ENCODE results near the gene ADCY9. TPM values are rescaled to one million over a fixed set of nuclear protein-coding genes. Genes with fewer than 3 reads are reported as not detected.

ADCY9 gene
- total RNA-seq, 1 experiment from 2014 or later = 7.1 TPM

DNA sequence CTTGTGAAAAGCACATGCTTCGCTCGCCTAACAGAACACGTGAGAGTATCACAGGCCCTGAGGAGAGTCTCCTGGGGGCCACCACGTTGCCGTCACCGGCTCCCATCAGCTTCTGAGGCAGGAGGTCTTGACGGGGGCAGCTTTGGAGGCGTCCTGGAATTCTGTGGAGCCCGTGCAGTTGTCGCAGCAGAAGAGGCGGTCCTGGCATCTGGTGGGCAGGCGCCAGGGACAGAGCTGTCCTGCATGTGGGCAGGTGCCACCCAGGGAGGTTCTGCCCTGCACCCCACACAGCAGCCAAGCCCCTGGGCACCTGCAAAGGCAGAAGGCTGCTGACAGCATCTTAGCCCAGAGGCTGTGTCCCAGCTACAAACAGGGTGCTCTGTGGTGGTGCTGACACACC is 136.7 kb downstream of the ADCY9 start:
- no peaks in the 10 kb centered on the region for H3K27me3 Mint-ChIP-seq (ENCODE audit: unreplicated experiment)
- no peak overlapping the region for H3K4me3 Mint-ChIP-seq (ENCODE audit: low read depth, unreplicated experiment)
- no peak for DNase-seq
- H3K36me3 Mint-ChIP-seq (ENCODE audit: insufficient read depth, unreplicated experiment) = peaks cover 4% of the 10 kb centered on the region
- TF ChIP-seq, protein P1, sequence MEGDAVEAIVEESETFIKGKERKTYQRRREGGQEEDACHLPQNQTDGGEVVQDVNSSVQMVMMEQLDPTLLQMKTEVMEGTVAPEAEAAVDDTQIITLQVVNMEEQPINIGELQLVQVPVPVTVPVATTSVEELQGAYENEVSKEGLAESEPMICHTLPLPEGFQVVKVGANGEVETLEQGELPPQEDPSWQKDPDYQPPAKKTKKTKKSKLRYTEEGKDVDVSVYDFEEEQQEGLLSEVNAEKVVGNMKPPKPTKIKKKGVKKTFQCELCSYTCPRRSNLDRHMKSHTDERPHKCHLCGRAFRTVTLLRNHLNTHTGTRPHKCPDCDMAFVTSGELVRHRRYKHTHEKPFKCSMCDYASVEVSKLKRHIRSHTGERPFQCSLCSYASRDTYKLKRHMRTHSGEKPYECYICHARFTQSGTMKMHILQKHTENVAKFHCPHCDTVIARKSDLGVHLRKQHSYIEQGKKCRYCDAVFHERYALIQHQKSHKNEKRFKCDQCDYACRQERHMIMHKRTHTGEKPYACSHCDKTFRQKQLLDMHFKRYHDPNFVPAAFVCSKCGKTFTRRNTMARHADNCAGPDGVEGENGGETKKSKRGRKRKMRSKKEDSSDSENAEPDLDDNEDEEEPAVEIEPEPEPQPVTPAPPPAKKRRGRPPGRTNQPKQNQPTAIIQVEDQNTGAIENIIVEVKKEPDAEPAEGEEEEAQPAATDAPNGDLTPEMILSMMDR (IDR thresholded peaks at IDR 0.05; ENCODE audit: unreplicated experiment) = no peak
- BruUV-seq (replicated peaks) = no TSS peak
- CTCF ChIA-PET = no interaction called here
- intact Hi-C loops (cut with micrococcal nuclease; ENCODE audit: unreplicated experiment) = no loop called here
- peaks cover 18% of the 10 kb centered on the region for H3K4me1 Mint-ChIP-seq (ENCODE audit: low read depth, unreplicated experiment)
- H3K9me3 Mint-ChIP-seq (ENCODE audit: low read depth, unreplicated experiment) = no peaks in the 10 kb centered on the region
- H3K27ac Mint-ChIP-seq (ENCODE audit: unreplicated experiment) = no peak overlapping the region

GRCh38 chr16:3979070-3979469 is 137.2 kb downstream of the ADCY9 start:
- Mint-ChIP-seq H3K4me1 (ENCODE audit: low read depth, unreplicated experiment) (peaks cover 18% of the 10 kb centered on the region), H3K36me3 (ENCODE audit: insufficient read depth, unreplicated experiment) (peaks cover 4% of the 10 kb centered on the region), H3K9me3 (ENCODE audit: low read depth, unreplicated experiment) (no peaks in the 10 kb centered on the region), H3K27ac (ENCODE audit: unreplicated experiment) (no peak overlapping the region), H3K4me3 (ENCODE audit: low read depth, unreplicated experiment) (no peak overlapping the region), H3K27me3 (ENCODE audit: unreplicated experiment) (no peaks in the 10 kb centered on the region)
- intact Hi-C loops (cut with micrococcal nuclease; ENCODE audit: unreplicated experiment) = no loop called here
- no TSS peak for BruUV-seq (replicated peaks)
- TF ChIP-seq, protein P1 (IDR thresholded peaks at IDR 0.05; ENCODE audit: unreplicated experiment) = no peak
- no peak for DNase-seq
- CTCF ChIA-PET = interaction anchor here (1.1 kb wide), 1 partner anchor 275 kb away, joined by 5 read pairs; no protein-coding TSS in a partner anchor

- Mint-ChIP-seq H3K36me3 (ENCODE audit: insufficient read depth, unreplicated experiment) (no peaks in the 10 kb centered on the region), H3K27me3 (ENCODE audit: unreplicated experiment) (no peaks in the 10 kb centered on the region), H3K27ac (ENCODE audit: unreplicated experiment) (no peak overlapping the region), H3K9me3 (ENCODE audit: low read depth, unreplicated experiment) (no peaks in the 10 kb centered on the region), H3K4me3 (ENCODE audit: low read depth, unreplicated experiment) (no peak overlapping the region), H3K4me1 (ENCODE audit: low read depth, unreplicated experiment) (peaks cover 9% of the 10 kb centered on the region)
- TF ChIP-seq, protein P1 (IDR thresholded peaks at IDR 0.05; ENCODE audit: unreplicated experiment) = no peak
- intact Hi-C loops (cut with micrococcal nuclease; ENCODE audit: unreplicated experiment) = no loop called here
- no TSS peak for BruUV-seq (replicated peaks)
- no peak for DNase-seq
- CTCF ChIA-PET = interaction anchor here (0.6 kb wide), 1 partner anchor 16 kb away, joined by 3 read pairs; no protein-coding TSS in a partner anchor
Measured at GRCh38 chr16:3977376-3977775, 138.9 kb downstream of the ADCY9 start.

- TF ChIP-seq, protein P1 (IDR thresholded peaks at IDR 0.05; ENCODE audit: unreplicated experiment) = no peak
- Mint-ChIP-seq H3K27me3 (ENCODE audit: unreplicated experiment) (no peaks in the 10 kb centered on the region), H3K4me1 (ENCODE audit: low read depth, unreplicated experiment) (no peaks in the 10 kb centered on the region), H3K4me3 (ENCODE audit: low read depth, unreplicated experiment) (no peak overlapping the region), H3K36me3 (ENCODE audit: insufficient read depth, unreplicated experiment) (no peaks in the 10 kb centered on the region), H3K9me3 (ENCODE audit: low read depth, unreplicated experiment) (no peaks in the 10 kb centered on the region), H3K27ac (ENCODE audit: unreplicated experiment) (no peak overlapping the region)
- intact Hi-C loops (cut with micrococcal nuclease; ENCODE audit: unreplicated experiment) = no loop called here
- no peak for DNase-seq
- BruUV-seq (replicated peaks) = no TSS peak
- CTCF ChIA-PET = no interaction called here
Measured at GRCh38 chr16:3974751-3975150, 141.5 kb downstream of the ADCY9 start.
